K562 (cell line): ENCODE measurements around the gene CKAP2.

Experiments used
- CTCF ChIP-seq, 3 experiments: IDR thresholded peaks in 2 of 3; conservative IDR thresholded peaks in 1 of 3; 2 replicates each; pipeline ENCODE4 v1.5.1; 2011 to 2012; ENCODE audit warnings: low read length in 3 of 3, mild to moderate bottlenecking in 3 of 3, control low read depth in 2 of 3, improper control_type of control experiment in 1 of 3, inconsistent platforms in 1 of 3, low read depth in 1 of 3, mixed read lengths in 1 of 3, moderate library complexity in 1 of 3; ENCODE audit not compliant: insufficient read depth in 2 of 3
- CTCFL ChIP-seq: IDR thresholded peaks from 2 replicates; pipeline ENCODE4 v1.6.1; 2011; ENCODE audit warnings: borderline replicate concordance, low read depth, mild to moderate bottlenecking, moderate library complexity, low read length; ENCODE audit not compliant: insufficient read depth, poor library complexity, severe bottlenecking
- HINFP ChIP-seq: fragments of 450-650 bp; conservative IDR thresholded peaks from 2 replicates; pipeline ENCODE4 v1.6.1; 2016; ENCODE audit warnings: missing genetic modification characterization, low read depth, mild to moderate bottlenecking, control low read depth, missing compliant biosample characterization
- POLR2AphosphoS2 ChIP-seq: IDR thresholded peaks from 2 replicates; pipeline ENCODE4 v1.6.1; 2012; ENCODE audit warnings: low read length, improper control_type of control experiment
- SETDB1 ChIP-seq: IDR thresholded peaks from one replicate; pipeline ENCODE4 v1.6.1; 2012; ENCODE audit warnings: low read length, control low read depth, inconsistent platforms
- STAT6 ChIP-seq: sonication (generic); formaldehyde crosslinking; IDR thresholded peaks from 2 replicates; pipeline ENCODE4 v1.8.1; 2023; ENCODE audit warnings: mild to moderate bottlenecking, missing genetic modification reagents
- TAF1 ChIP-seq: IDR thresholded peaks from 2 replicates; pipeline ENCODE4 v1.6.1; 2011; ENCODE audit warnings: mild to moderate bottlenecking, low read length, moderate library complexity; ENCODE audit not compliant: insufficient read depth, control insufficient read depth, severe bottlenecking; ENCODE audit errors: extremely low read depth
- USF1 ChIP-seq: sonication (generic); formaldehyde crosslinking; IDR thresholded peaks from 2 replicates; pipeline ENCODE4 v1.9.0; 2022; ENCODE audit warnings: mild to moderate bottlenecking, missing genetic modification reagents

GRCh38 chr13:52414051-52414450, 41.2 kb upstream of the CKAP2 start:
- TF ChIP-seq SETDB1: no peak
- no peak for TF ChIP-seq TAF1
- no peak for TF ChIP-seq HINFP (tag)
- TF ChIP-seq CTCFL: no peak
- no peak for TF ChIP-seq POLR2AphosphoS2
- TF ChIP-seq CTCF (IDR thresholded peaks at IDR 0.05 in 2 of 3, conservative IDR thresholded peaks at IDR 0.05 in 1 of 3; ENCODE audit: insufficient read depth in 2 of 3, low read depth in 1 of 3, low read length in 3 of 3): no peak
- TF ChIP-seq STAT6: no peak
- no peak for TF ChIP-seq USF1 (CRISPR knock-in tag)
